GM19395 (cell line): ENCODE measurements around the gene EIF1B.
"Not testable (repeated sequence)": the region's sequence is repeated elsewhere in the genome, so short reads cannot be mapped to it uniquely, and the experiment has no call there.

ENCODE experiments used
- ATAC-seq: cut with Tn5 transposase; IDR thresholded peaks from one replicate; pipeline ENCODE4 v1.9.1; 2021; ENCODE audit warnings: mild to moderate bottlenecking, moderate library complexity; ENCODE audit not compliant: unreplicated experiment

EIF1B gene

DNA sequence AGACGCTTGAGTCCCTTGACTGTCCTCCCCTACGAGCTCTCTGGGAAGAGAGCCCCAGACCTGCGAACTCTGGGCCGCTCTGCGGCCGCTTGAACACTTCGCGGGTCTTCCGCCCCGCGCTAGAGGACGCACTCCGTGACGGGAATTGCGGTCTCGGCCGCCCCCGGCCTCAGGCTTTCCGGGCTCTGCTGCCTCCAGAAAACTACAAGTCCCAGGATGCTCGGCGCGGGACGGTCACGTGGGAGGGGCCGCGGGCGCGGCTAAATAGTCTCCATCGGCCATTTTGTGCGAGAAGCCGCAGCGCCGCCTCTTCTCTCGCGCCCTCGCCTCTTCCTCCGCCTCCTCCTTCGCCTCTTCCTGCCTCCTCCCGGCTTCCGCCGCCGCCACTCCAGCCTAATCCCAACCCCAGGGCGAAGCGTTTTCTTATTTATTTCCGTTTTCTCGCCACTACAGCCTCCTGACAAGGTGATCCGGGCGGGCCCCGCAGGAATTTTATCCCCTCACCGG, at the start of gene EIF1B:
Gene EIF1B (plus strand): TSS at position 290 of the 507 bp plus-strand sequence. CDS start 235 bp downstream, outside the sequence.
- peak; percentile 96 for ATAC-seq

DNA sequence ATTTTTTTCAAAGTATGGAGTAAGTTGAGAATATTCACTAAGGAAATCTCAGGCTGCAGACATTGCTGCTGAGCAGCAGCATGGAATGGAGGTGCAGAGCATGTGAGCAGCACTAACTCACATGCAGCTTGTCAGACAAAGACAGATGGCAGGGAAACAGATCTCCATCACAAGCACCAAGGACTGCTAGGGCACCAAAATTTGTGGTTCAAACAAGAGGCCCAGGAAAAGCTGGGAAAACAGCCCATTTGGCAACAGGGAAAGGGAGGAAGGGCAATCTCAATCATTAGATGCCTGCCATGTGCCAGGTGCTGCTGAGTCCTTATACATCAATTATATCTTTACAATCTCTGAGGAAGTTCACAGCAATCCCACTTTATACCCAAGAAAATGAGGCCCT, 47.2 kb upstream of the EIF1B start:
- no peak for ATAC-seq

DNA sequence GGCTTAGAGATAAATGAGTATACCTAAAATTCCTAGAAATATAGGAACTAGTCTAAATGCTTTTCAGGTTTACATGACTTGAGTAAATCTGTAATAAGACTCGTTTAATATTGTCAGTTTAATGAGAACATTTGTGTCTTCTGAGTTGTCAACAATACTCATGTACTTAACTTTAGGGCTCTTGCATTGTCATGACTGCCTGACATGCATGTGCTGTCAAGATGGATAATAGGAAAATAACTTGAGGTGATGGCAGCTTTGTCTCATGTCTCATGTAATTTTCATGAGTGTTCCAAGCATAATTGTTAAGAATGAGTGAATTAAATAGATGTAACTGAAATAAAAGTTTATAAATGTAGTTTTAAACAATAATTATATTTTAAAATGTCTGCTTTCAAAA, 45.1 kb upstream of the EIF1B start:
- no peak for ATAC-seq

- ATAC-seq = no peak
Observed at GRCh38 chr3:40265181-40265580, 44.3 kb upstream of the EIF1B start.

DNA sequence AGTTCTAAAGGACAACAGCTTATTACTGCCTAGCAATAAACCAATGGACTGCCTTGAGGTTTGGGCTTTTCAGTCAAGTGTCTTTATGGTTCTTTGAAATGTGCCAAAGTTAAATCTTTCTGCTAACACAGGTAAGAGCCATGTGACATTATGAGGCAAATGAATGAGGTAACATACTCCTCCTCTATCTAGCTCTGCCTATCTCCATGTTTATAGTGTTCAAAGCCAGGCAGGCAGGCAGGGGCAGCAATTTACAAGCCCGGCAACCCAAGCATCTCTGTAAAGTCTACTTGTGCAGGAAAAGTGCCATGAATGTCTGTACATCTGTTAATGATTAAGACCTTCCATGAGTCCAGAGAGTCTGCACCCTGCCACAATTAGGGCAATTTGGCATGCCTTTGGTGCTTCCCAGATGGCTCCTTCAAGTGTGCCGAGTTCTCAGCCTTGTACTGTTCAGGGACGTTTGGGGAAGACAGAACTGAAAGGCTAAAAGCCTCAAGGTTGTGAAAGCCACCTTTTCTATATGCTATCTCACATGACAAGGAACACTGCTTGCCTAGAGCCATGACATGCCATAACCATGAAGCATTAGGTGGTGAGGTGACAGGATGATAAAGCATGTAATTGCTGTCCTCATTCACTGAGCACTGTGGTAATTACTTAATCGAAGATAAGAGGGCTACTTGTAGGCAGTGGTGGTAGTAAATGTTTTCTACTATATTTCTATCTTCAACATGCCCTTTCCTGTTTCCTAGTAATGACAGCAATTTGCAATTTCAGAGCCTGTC, 41.4 kb upstream of the EIF1B start:
- ATAC-seq = no peak

- ATAC-seq = no peak
Observed at GRCh38 chr3:40268802-40269524, 40.5 kb upstream of the EIF1B start.

DNA sequence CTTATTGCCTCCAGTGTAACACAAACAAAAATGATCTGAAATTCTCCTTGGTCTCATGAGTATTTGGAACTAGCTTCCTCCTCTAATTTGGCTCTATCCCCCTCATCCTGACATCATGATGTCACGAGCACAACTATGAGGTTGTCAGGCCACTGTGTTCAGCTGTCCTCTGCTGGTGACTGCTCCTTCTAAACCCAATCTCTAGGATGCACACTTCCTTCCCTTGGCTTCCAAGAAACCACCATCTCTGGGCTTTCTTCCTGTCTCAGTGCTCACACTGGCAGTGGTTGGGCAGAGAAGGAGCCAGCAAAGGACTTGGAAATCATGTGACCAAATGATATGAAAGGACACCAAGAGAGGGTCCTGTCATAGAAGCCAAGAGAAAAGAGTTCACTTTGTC, 30.7 kb upstream of the EIF1B start:
- ATAC-seq = no peak

DNA sequence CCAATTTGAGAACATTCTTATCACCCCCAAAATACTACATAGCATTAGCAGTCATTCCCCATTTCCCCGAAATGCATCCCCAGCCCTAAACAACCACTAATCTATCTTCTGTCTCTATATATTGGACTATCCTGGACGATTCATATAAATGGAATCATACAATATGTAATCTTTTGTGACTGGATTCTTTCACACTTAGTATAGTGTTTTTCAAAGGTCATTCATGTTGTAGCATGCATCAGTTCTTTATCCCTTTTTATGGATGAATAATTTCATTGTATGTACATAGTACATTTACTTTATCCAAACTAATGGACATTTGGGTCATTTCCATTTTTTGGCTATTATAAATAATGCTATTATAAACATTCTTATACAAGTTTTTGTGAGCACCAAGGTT, 27.5 kb upstream of the EIF1B start:
- ATAC-seq = no peak

DNA sequence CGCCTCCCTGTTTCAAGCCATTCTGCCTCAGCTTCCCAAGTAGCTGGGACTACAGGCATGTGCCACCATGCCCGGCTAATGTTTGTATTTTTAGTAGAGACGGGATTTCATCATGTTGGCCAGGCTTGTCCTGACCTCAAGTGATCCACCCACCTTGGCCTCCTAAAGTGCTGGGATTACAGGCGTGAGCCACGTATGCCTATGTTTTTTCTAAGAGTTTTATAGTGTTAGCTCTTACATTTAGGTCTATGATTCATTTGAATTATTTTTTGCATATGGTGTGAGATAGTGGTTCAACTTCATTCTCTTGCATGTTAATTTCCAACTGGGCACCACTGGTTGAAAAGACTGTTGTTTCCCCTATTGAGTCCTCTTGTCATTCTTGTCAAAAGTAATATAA, 26.4 kb upstream of the EIF1B start:
- not testable (repeated sequence) for ATAC-seq

DNA sequence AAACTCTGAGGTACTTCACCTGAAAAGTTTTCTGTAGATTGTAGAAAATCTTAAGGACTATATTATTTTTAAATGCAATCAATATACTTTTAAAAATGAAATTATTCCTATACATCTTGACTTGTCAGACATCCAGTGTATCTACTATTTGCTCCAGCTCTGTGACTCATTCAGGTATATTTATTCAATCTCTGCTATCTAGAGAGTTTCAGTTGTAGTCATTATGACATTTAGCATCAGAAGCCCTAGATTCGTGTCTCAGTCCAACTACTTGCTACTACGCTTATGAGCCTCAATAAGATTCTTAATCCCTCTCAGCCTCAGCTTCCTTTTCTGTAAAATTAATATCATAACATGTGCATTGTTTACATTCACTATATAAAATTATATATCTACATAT, 22.3 kb upstream of the EIF1B start:
- ATAC-seq = no peak

GRCh38 chr3:40290396-40290795, 19.1 kb upstream of the EIF1B start:
- no peak for ATAC-seq

DNA sequence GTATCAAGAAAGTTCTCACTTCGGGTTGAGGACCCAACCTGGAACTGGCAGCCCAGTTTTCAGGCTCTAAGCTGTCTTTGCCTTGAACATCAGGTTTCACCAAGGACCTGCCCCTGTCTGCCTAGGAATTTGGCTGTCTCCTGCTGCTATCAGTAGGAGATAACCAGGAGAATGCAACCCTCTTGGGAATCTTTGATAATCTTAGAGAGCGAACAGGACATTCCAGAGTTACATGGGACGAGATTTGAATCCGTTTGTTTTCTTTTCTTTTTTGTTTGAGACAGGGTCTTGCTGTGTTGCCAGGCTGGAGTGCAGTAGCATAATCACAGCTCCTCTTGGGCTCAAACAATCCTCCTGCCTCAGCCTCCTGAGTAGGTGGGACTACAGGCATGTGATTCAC, 18.0 kb upstream of the EIF1B start:
- no peak for ATAC-seq

- ATAC-seq = no peak
Observed at GRCh38 chr3:40292637-40293349, 16.7 kb upstream of the EIF1B start.

- no peak for ATAC-seq
Observed at GRCh38 chr3:40294434-40294833, 15.1 kb upstream of the EIF1B start.

GRCh38 chr3:40298075-40298474, 11.4 kb upstream of the EIF1B start:
- ATAC-seq = no peak

- no peak for ATAC-seq
Observed at GRCh38 chr3:40299130-40299720, 10.3 kb upstream of the EIF1B start.

- ATAC-seq = no peak
Observed at GRCh38 chr3:40299721-40300335, 9.7 kb upstream of the EIF1B start.

- no peak for ATAC-seq
Observed at GRCh38 chr3:40302784-40303183, 6.7 kb upstream of the EIF1B start.

DNA sequence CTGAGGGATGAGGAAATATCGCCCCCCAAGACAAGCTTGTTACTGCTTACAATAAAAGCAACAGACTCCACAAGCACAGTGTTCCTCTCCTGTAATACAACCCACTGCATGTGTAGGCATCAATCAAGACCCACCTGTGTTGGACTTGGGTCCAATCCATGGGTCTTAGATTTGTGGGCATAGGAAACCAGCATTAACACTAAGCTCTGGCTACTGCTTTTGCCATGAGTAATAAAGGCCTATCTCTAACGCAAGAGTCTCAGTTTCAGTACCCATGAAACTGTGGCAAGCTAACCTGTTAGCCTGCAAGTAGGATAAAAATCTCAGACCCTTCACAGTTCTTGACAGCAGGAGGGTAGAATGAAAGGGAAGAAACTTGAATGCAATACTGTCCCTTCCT, 5.2 kb upstream of the EIF1B start:
- no peak for ATAC-seq

DNA sequence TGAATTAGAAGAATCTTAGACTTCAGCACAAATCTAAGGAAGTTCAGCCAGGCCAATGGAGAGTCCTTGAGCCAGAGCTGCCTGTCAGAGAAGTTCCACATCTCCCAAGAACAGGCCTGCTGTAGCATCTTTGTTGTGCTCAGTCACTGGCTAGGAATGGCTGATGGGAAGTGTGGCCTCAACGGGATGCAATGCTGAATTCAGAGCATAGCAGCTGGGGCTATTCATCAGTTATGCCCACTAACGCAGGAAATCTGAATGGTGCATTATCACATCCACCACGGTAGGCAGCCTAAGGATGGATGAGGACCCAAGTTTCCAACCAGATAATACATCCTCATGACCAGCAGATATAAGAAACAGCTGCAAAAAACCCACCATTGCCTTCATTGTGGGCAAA, 3.2 kb upstream of the EIF1B start:
- ATAC-seq = no peak

- ATAC-seq = no peak
Observed at GRCh38 chr3:40307176-40307575, 2.3 kb upstream of the EIF1B start.
